Lower leg skin (tissue), 4 donors: ENCODE results near the gene ZP2. TPM values are rescaled to one million over a fixed set of nuclear protein-coding genes. Genes with fewer than 3 reads are reported as not detected.

Experiments used
- DNase-seq, 2 donors: peaks; one replicate each; pipeline ENCODE4 v3.0.0-alpha.2; 2019; ENCODE audit warnings: low spot score in 2 of 2
- H3K4me3 ChIP-seq: fragments of 200-600 bp; sonication (generic); 2 replicates; pipeline ENCODE4 v1.5.1; 2017; ENCODE audit warnings: mild to moderate bottlenecking, low read depth; ENCODE audit not compliant: poor library complexity, severe bottlenecking
- POLR2A ChIP-seq, 2 donors: fragments of 450-650 bp; IDR thresholded peaks; one replicate each; pipeline ENCODE4 v1.6.1; 2016 to 2017; ENCODE audit warnings: antibody characterized with exemption in 2 of 2, mild to moderate bottlenecking in 1 of 2, moderate library complexity in 1 of 2
- WGBS, 2 donors: methylation state at CpG; one replicate each; pipeline ENCODE4 v1.1.5; 2018; 5-methylcytosine and 5-hydroxymethylcytosine counted together
- intact Hi-C: fragments of 100-400 bp; cut with DNase I; formaldehyde crosslinking; loops from one replicate; pipeline ENCODE4 v1.15.0; 2023; ENCODE audit warnings: low total_unique reads
- total RNA-seq, 4 donors: library from RNA; depleted of rRNA; stranded (reverse); fragments of >200 nt; gene quantifications; one replicate each; pipeline ENCODE4 v1.1.0, GENCODE V29; 2016
- TF ChIP-seq, protein P1 (sequence below), 3 donors: fragments of 450-650 bp; IDR thresholded peaks; one replicate each; pipeline ENCODE4 v1.5.1; 2016; ENCODE audit warnings: antibody characterized with exemption in 3 of 3, mild to moderate bottlenecking in 3 of 3, moderate library complexity in 2 of 3

Gene ZP2
- total RNA-seq, 4 donors from 2014 or later = 0.32 TPM; not detected in 3

- TF ChIP-seq POLR2A (IDR thresholded peaks at IDR 0.05) = no peak
- TF ChIP-seq, protein P1, sequence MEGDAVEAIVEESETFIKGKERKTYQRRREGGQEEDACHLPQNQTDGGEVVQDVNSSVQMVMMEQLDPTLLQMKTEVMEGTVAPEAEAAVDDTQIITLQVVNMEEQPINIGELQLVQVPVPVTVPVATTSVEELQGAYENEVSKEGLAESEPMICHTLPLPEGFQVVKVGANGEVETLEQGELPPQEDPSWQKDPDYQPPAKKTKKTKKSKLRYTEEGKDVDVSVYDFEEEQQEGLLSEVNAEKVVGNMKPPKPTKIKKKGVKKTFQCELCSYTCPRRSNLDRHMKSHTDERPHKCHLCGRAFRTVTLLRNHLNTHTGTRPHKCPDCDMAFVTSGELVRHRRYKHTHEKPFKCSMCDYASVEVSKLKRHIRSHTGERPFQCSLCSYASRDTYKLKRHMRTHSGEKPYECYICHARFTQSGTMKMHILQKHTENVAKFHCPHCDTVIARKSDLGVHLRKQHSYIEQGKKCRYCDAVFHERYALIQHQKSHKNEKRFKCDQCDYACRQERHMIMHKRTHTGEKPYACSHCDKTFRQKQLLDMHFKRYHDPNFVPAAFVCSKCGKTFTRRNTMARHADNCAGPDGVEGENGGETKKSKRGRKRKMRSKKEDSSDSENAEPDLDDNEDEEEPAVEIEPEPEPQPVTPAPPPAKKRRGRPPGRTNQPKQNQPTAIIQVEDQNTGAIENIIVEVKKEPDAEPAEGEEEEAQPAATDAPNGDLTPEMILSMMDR (IDR thresholded peaks at IDR 0.05) = peak in 1 of 3 donors; percentile 28
- no peak within 1 kb of the TSS for H3K4me3 ChIP-seq
- 75 to 83% methylated on average over 11 of the region's 11 CpGs for WGBS, 2 donors
- no peak for DNase-seq
- intact Hi-C loops = no loop called here
Measured at GRCh38 chr16:21233521-21234150, 22.3 kb upstream of the ZP2 start, which contains the start of gene ANKS4B. ANKS4B (plus strand) TSS chr16:21233699; CDS start chr16:21233738, 39 bp downstream.

GRCh38 chr16:21233045-21233520 lies 21.7 kb upstream of the ZP2 start:
- TF ChIP-seq, protein P1 (IDR thresholded peaks at IDR 0.05) = no peak
- TF ChIP-seq POLR2A (IDR thresholded peaks at IDR 0.05) = no peak
- intact Hi-C loops = no loop called here
- DNase-seq = no peak
- H3K4me3 ChIP-seq = no peak overlapping the region
- 90 to 97% methylated on average over 1 of the region's 1 CpG for WGBS, 2 donors

GRCh38 chr16:21228361-21228872 lies 17.0 kb upstream of the ZP2 start:
- H3K4me3 ChIP-seq = no peak overlapping the region
- 68 to 79% methylated on average over 2 of the region's 2 CpGs for WGBS, 2 donors
- no peak for TF ChIP-seq POLR2A (IDR thresholded peaks at IDR 0.05)
- TF ChIP-seq, protein P1 (IDR thresholded peaks at IDR 0.05) = no peak
- intact Hi-C loops = no loop called here
- no peak for DNase-seq

GRCh38 chr16:21227866-21228265 lies 16.5 kb upstream of the ZP2 start:
- TF ChIP-seq, protein P1 (IDR thresholded peaks at IDR 0.05) = no peak
- TF ChIP-seq POLR2A (IDR thresholded peaks at IDR 0.05) = no peak
- intact Hi-C loops = no loop called here
- DNase-seq = no peak
- no peak overlapping the region for H3K4me3 ChIP-seq

GRCh38 chr16:21226749-21227148 lies 15.4 kb upstream of the ZP2 start:
- DNase-seq = no peak
- no peak overlapping the region for H3K4me3 ChIP-seq
- TF ChIP-seq, protein P1 (IDR thresholded peaks at IDR 0.05) = no peak
- no peak for TF ChIP-seq POLR2A (IDR thresholded peaks at IDR 0.05)
- intact Hi-C loops = no loop called here
